T-helper 17 cell (primary cell): ENCODE measurements around the gene OBSL1. TPM values are rescaled to one million over a fixed set of nuclear protein-coding genes. Genes with fewer than 3 reads are reported as not detected.
A peak's percentile ranks its signal among the peaks of the same experiment; 100 is the strongest.

Experiments used
- ATAC-seq: fragments of 150-1000 bp; cut with Tn5 transposase; 2 replicates; pipeline ENCODE4 v1.10.0; 2021; ENCODE audit warnings: mild to moderate bottlenecking, moderate library complexity
- DNase-seq, 3 donors: peaks; one replicate each; pipeline versions ENCODE4 v3.0.0 to v3.0.0-alpha.2; 2020 to 2021
- H3K9me3 ChIP-seq: one replicate; pipeline ENCODE4 v1.7.0; 2013; ENCODE audit warnings: low read length, mild to moderate bottlenecking; ENCODE audit not compliant: control insufficient read depth, poor library complexity, severe bottlenecking
- H3K27ac Mint-ChIP-seq: one replicate; pipeline ENCODE4 v1.8.0; 2022; ENCODE audit warnings: mild to moderate bottlenecking, moderate library complexity, mixed read lengths
- H3K27me3 Mint-ChIP-seq: one replicate; pipeline ENCODE4 v1.8.0; 2022; ENCODE audit warnings: mixed read lengths
- H3K36me3 Mint-ChIP-seq: one replicate; pipeline ENCODE4 v1.8.0; 2022; ENCODE audit warnings: low read depth, mixed read lengths
- H3K4me1 Mint-ChIP-seq: one replicate; pipeline ENCODE4 v1.8.0; 2022; ENCODE audit warnings: mild to moderate bottlenecking, mixed read lengths
- H3K4me3 Mint-ChIP-seq: one replicate; pipeline ENCODE4 v1.8.0; 2022; ENCODE audit warnings: mild to moderate bottlenecking, moderate library complexity, mixed read lengths
- total RNA-seq, 4 donors: library from RNA in 2 of 4; stranded (reverse) in 2 of 4; gene quantifications; one replicate each; pipeline ENCODE4 v1.2.3 and lab custom pipeline; 2022 to 2026

Gene OBSL1
- total RNA-seq, 2 donors from 2014 or later = 0.67 to 1.1 TPM

DNA sequence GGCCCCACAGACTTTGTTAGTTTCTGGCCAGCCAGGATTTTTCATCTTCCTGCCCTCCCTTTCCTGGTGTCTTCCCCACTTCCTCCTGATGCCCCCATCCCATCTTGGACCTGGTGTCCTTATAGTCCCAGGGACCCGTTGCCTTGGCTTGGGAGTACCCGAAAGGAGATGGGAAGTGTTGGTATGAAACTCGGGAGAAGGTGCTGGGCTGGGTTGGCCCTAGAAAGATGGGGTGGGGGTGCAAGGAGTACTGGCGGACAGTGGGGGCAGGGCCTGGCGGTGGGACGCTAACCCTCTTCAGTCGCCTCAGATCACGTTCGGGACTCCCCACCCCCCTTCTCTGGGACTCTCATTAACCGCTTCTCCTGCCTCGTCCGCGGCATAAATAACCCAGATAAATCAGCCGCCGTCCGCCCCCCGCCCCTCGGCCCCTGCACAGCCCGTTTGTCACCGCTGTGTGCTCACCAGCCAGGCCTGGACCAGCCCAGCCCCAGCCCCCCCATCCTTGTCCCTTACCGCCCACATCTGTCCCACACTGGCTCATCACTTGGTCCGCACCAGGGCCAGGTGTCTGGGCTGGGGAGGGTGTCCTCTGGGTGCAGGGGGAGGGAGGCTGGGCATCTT lies 60.7 kb downstream of the OBSL1 start:
- no peaks in the 10 kb centered on the region for H3K9me3 ChIP-seq
- H3K4me3 Mint-ChIP-seq = peak overlapping the region; percentile 77
- ATAC-seq (no peak), DNase-seq (no peak)
- peaks cover 65% of the 10 kb centered on the region for H3K27me3 Mint-ChIP-seq
- H3K27ac Mint-ChIP-seq = no peak overlapping the region
- peaks cover 16% of the 10 kb centered on the region for H3K36me3 Mint-ChIP-seq
- peaks cover 28% of the 10 kb centered on the region for H3K4me1 Mint-ChIP-seq

DNA sequence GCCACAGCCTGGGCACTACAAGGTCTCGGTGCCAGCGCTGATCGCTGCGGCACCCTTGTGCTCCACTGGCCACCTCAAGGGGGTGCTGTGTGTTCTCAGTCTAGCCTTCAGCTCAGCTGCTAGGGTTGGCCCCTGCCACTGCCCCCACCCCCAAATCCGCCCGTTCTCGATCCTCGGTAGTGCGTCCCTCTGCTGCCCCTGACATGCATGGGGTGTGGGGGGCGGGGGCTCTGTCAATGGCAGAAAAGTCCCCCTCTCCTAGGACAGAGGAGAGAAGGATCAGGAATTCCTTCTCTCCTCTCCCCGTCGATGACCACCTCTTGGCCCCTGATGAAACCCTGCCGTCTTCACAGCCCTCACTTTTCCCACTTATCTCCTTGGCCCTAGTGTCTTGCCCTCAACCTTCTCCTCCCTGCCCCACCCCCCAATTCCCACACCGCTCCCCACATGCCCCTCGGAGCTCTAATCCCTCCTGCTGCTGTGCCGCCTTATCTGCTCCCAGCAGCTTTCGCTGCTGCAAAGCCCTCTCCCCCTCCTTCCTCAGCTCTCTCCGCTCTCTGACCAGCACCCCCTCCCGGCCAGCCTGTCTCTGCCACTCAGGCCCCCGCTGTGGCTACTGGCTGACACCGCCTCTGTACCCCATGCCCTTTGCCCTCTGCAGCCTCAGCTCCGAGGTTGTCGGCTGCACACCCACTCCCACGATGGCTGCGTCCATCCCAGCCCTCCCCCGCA lies 61.4 kb downstream of the OBSL1 start:
- peak overlapping the region; percentile 77 for H3K4me3 Mint-ChIP-seq
- peaks cover 19% of the 10 kb centered on the region for H3K36me3 Mint-ChIP-seq
- ATAC-seq = peak; percentile 86
- peaks cover 59% of the 10 kb centered on the region for H3K27me3 Mint-ChIP-seq
- H3K27ac Mint-ChIP-seq = no peak overlapping the region
- DNase-seq = peak; percentile 24 to 40 (median 29)
- no peaks in the 10 kb centered on the region for H3K9me3 ChIP-seq
- peaks cover 28% of the 10 kb centered on the region for H3K4me1 Mint-ChIP-seq

DNA sequence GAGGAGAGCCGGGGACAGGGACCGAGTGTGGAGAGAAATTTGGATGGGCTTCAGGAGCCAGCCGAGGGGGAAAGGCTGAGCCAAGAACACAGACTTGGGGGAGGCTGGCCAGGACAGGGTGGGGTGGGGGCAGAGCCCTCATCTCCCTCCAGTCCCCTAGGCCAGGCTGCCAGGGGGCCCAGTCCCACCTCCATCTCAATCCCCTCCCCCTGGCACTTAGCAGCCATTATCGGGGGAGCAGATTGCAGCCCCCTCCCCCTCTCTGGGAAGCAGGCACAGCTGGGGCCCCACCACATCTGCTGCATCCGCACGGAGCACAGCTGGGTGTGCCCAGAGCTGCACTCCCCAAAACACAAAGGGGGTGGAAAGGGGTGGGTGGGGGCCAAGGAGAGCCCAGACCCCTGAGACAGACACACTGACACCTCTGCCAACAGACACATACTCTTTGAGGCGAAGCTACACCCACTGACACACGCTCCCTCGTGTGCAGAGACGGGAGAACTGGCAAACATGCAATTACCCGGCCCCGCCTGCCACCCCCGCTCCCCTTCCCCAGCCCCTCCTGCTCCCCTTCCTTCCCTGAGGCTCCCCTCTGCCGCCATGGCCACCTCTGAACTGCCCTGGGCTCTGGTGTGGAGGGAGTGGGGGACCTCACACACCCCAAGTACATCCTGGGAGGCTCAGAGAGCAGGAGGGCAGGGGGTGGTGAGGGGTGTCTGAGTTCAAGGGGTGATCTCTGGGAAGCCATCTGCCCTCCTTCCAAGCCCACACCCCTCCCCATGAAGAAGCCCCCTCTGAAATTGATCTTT lies 62.2 kb downstream of the OBSL1 start:
- H3K27ac Mint-ChIP-seq = no peak overlapping the region
- peaks cover 24% of the 10 kb centered on the region for H3K36me3 Mint-ChIP-seq
- no peaks in the 10 kb centered on the region for H3K9me3 ChIP-seq
- peaks cover 53% of the 10 kb centered on the region for H3K27me3 Mint-ChIP-seq
- H3K4me1 Mint-ChIP-seq = peaks cover 30% of the 10 kb centered on the region
- DNase-seq (no peak), ATAC-seq (peak; percentile 29)
- peak overlapping the region; percentile 77 for H3K4me3 Mint-ChIP-seq

GRCh38 chr2:219508444-219508734 lies 63.0 kb downstream of the OBSL1 start:
- Mint-ChIP-seq H3K4me1 (peaks cover 25% of the 10 kb centered on the region), H3K36me3 (peaks cover 23% of the 10 kb centered on the region), H3K27me3 (peaks cover 45% of the 10 kb centered on the region), H3K4me3 (no peak overlapping the region), H3K27ac (no peak overlapping the region)
- DNase-seq (no peak), ATAC-seq (no peak)
- no peaks in the 10 kb centered on the region for H3K9me3 ChIP-seq

DNA sequence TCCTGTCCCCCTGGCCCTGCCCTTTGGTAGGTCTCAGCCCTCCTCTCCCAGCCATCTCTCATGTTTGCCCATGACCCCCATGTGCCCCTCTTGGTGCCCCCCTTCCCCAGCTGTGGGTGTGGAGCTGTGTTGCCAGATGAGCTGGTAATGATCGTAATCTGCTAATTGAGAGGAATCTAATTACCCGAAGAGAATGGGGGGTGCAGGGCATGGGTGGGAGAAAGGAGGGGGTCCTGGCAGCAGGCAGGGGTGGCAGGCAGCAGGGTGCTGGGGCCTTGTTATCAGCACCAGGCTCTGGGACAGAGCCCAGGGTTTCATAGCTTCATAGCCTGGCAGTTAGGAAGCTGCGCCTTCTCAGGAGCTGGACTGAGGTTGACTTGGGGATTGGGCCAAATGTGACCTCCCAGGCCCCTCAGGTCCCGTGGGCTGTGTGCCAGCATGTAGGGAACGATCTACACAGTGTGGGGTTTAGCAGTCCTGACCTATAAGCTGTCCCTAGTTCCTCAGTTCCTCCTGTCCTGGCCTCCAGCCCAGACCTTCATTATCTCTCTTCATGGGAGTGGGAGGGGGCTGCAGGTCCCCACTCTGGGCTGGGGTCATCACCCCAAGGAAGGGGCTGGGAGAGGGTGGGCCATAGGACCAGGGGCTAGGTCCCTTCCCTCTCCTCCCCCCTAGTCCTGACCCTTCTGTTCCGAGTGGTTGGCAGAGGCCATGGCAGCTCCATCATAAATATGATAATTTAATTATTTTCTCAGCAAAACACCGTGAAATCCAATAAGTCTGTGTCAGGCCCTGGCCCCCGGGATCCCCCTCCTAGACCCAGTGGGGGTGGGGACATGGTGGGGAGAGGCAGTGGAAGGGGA lies 63.5 kb downstream of the OBSL1 start:
- Mint-ChIP-seq H3K27me3 (peaks cover 40% of the 10 kb centered on the region), H3K36me3 (peaks cover 22% of the 10 kb centered on the region), H3K27ac (no peak overlapping the region), H3K4me3 (no peak overlapping the region), H3K4me1 (peaks cover 24% of the 10 kb centered on the region)
- no peaks in the 10 kb centered on the region for H3K9me3 ChIP-seq
- ATAC-seq (no peak), DNase-seq (no peak)

DNA sequence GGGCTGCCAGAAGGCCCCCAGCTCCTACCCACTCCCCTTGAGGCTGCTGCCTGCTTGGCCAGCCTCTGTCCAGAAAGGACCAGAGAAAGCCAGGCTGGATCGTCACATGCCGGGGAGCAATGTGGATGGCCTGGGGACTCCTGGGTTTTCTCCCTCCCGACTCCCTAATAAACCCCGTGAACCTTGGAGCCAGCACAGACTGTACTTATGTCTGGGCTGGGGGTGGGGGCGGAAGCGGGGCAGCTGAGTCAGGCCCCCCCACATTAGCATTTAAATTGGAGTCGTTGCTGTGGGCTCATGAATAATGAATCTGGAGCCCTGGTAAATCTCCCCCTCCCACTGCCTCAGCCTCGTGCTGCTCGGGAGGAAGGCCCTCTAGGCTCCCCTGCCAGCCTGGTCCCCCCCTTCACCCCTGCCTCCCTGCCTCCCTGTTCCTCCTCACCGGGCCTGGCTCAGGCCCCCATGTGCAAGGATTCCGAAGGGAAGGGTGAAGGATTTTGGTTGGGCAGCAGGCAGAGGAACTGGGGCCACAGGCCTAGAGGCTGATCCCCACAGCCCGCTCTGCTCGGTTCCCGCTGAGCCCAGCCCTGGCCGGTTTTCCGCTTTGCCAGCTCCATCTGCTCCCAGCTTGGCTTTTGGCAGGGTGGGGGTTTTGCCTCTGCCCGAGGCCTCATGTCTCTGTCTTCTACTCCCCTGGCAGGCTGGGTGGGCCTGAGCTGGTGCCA lies 64.4 kb downstream of the OBSL1 start:
- no peaks in the 10 kb centered on the region for H3K9me3 ChIP-seq
- H3K4me1 Mint-ChIP-seq = peaks cover 21% of the 10 kb centered on the region
- DNase-seq (no peak), ATAC-seq (no peak)
- no peak overlapping the region for H3K27ac Mint-ChIP-seq
- H3K36me3 Mint-ChIP-seq = peaks cover 22% of the 10 kb centered on the region
- H3K4me3 Mint-ChIP-seq = no peak overlapping the region
- H3K27me3 Mint-ChIP-seq = peaks cover 34% of the 10 kb centered on the region

DNA sequence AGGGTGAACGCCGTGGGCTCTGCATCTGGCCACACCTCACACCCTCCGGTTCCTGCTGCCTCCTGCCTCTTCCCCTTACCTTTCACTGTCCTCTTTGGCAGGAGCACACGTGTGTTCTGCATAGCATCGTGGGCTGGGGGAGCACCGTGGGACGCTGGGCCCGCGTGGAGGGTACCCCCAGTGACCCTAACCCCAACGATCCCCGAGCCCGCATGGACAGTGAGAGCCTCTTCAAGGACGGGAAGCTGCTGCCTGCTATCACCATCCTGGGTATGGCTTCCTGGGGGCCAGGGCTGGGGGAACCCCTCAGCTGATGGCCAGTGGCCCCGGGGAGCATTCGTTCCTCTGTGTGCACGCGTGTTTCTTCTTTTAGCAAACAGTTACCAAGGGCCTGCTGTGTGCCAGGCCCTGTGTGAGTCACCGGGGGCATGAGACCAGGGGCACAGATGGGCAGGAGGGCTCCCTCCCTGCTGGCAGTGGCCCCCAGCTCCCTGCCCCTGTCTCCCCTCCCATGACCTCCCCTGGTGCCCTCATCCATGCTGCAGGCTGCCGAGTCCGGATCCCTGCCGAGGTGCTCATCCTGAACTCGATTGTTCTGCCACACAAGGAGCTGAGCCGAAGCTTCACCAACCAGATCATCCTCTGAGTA lies 65.1 kb downstream of the OBSL1 start:
- H3K36me3 Mint-ChIP-seq = peaks cover 22% of the 10 kb centered on the region

DNA sequence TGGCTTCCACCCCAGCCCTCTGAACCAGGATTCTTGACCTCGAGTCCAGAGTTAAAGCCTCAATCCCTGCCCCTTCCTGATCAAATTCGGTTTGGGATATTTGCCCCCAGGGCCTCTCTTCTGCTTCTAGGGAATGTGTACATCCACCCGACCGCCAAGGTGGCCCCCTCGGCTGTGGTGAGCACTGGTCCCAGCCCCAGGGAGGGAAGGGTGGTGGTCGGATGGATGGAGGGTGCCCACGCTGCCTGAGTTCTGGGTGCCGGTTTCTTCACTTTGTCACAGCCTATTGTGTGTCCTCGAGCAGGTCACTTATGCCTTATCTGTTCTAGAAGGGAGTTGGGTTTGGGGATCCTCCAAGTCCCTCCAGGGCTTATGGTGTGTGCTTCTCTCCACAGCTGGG lies 65.8 kb downstream of the OBSL1 start:
- Mint-ChIP-seq H3K4me1 (peaks cover 21% of the 10 kb centered on the region), H3K27ac (no peak overlapping the region), H3K4me3 (no peak overlapping the region), H3K36me3 (peaks cover 22% of the 10 kb centered on the region), H3K27me3 (peaks cover 22% of the 10 kb centered on the region)
- no peak for DNase-seq
- no peaks in the 10 kb centered on the region for H3K9me3 ChIP-seq
- ATAC-seq = no peak

More for the DNA sequence above, 65.1 kb downstream of the OBSL1 start:
- Mint-ChIP-seq H3K27ac (no peak overlapping the region), H3K4me1 (peaks cover 21% of the 10 kb centered on the region), H3K27me3 (peaks cover 29% of the 10 kb centered on the region), H3K4me3 (no peak overlapping the region)
- no peaks in the 10 kb centered on the region for H3K9me3 ChIP-seq
- ATAC-seq = no peak
- DNase-seq = no peak

DNA sequence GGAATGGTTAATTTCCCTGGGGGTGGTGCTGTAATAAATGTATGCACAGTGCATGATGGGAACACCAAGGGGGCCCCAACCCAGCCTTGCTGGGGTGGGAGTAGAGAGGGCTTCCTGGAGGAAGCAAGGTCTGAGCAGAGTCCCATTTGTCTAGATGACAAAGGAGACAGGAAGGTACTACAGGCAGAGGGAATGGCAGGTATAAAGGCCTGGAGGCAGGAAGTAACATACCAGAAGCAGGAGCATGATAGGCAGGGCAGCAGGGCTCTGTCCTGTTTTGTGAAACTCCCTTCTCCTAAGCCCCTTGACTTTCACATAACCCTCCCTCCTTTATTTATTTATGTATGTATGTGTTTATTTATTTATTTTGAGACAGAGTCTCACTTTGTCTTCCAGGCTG lies 68.7 kb downstream of the OBSL1 start:
- no peak for DNase-seq
- Mint-ChIP-seq H3K36me3 (peaks cover 26% of the 10 kb centered on the region), H3K27me3 (peaks cover 10% of the 10 kb centered on the region), H3K27ac (no peak overlapping the region), H3K4me3 (no peak overlapping the region), H3K4me1 (peaks cover 32% of the 10 kb centered on the region)
- no peaks in the 10 kb centered on the region for H3K9me3 ChIP-seq
- no peak for ATAC-seq

GRCh38 chr2:219501849-219502248 lies 69.5 kb downstream of the OBSL1 start:
- H3K27ac Mint-ChIP-seq = no peak overlapping the region
- H3K36me3 Mint-ChIP-seq = peaks cover 26% of the 10 kb centered on the region
- no peak overlapping the region for H3K4me3 Mint-ChIP-seq
- no peak for DNase-seq
- H3K27me3 Mint-ChIP-seq = peaks cover 15% of the 10 kb centered on the region
- H3K4me1 Mint-ChIP-seq = peaks cover 32% of the 10 kb centered on the region
- no peak for ATAC-seq
- no peaks in the 10 kb centered on the region for H3K9me3 ChIP-seq
